Caco-2 (cell line): Measurements from ENCODE around the gene ATG4D. TPM values are rescaled to one million over a fixed set of nuclear protein-coding genes. Genes with fewer than 3 reads are reported as not detected.
A peak's percentile ranks its signal among the peaks of the same experiment; 100 is the strongest.

Source experiments
- BruUV-seq: library from RNA; stranded (reverse); fragments of 400-500 nt; replicated peaks from 2 replicates; lab custom pipeline; 2021; lab: Mats Ljungman, UMichigan
- CTCF ChIA-PET: fragments of 300-600 bp; sonication (Branson Sonifier 250); formaldehyde crosslinking; loops from one replicate; lab custom pipeline; 2022; ENCODE audit warnings: antibody characterized with exemption; lab: Charles Lee
- POLR2A ChIA-PET: fragments of 300-600 bp; sonication (Branson Sonifier 250); formaldehyde crosslinking; loops from one replicate; lab custom pipeline; 2022; ENCODE audit warnings: antibody characterized with exemption; lab: Charles Lee
- DNase-seq, 2 experiments: peaks; one replicate each; pipeline versions ENCODE4 v3.0.0 to v3.0.0-alpha.2; 2020 to 2022
- H3K27me3 ChIP-seq: replicated peaks from 2 replicates; pipeline ENCODE4 v1.6.0; 2011; ENCODE audit warnings: low read length; ENCODE audit not compliant: control insufficient read depth, insufficient read depth
- H3K36me3 ChIP-seq: 2 replicates; pipeline ENCODE4 v1.5.1; 2011; ENCODE audit warnings: low read length; ENCODE audit not compliant: control insufficient read depth, insufficient read depth
- H3K4me1 ChIP-seq: fragments of 250-450 bp; sonication (Bioruptor Pico); 2 replicates; pipeline ENCODE4 v1.5.1; 2020; ENCODE audit warnings: mild to moderate bottlenecking
- H3K4me3 ChIP-seq: 2 replicates; pipeline ENCODE4 v1.5.1; 2011; ENCODE audit warnings: low read depth, mild to moderate bottlenecking, control low read depth, low read length
- H3K9me3 ChIP-seq: fragments of 250-450 bp; sonication (Bioruptor Pico); 2 replicates; pipeline ENCODE4 v1.5.1; 2020; ENCODE audit warnings: mild to moderate bottlenecking, moderate library complexity
- H3K27ac Mint-ChIP-seq: one replicate; pipeline ENCODE4 v1.8.0; 2022; ENCODE audit warnings: mixed read lengths; ENCODE audit not compliant: unreplicated experiment
- H3K27me3 Mint-ChIP-seq: one replicate; pipeline ENCODE4 v1.8.0; 2022; ENCODE audit warnings: mixed read lengths; ENCODE audit not compliant: insufficient read depth, unreplicated experiment
- H3K36me3 Mint-ChIP-seq: one replicate; pipeline ENCODE4 v1.8.0; 2022; ENCODE audit warnings: mild to moderate bottlenecking, mixed read lengths; ENCODE audit not compliant: insufficient read depth, unreplicated experiment
- H3K4me1 Mint-ChIP-seq: one replicate; pipeline ENCODE4 v1.8.0; 2022; ENCODE audit warnings: low read depth, mixed read lengths; ENCODE audit not compliant: unreplicated experiment
- H3K4me3 Mint-ChIP-seq: one replicate; pipeline ENCODE4 v1.8.0; 2022; ENCODE audit warnings: mild to moderate bottlenecking, moderate library complexity, mixed read lengths; ENCODE audit not compliant: unreplicated experiment
- H3K9me3 Mint-ChIP-seq: one replicate; pipeline ENCODE4 v1.8.0; 2022; ENCODE audit warnings: mixed read lengths; ENCODE audit not compliant: unreplicated experiment
- CTCF ChIP-seq, 2 experiments: fragments of 200-600 bp in 1 of 2; IDR thresholded peaks; 1 replicate in 1 of 2; 2 replicates in 1 of 2; pipeline versions ENCODE4 v1.5.1 to v1.8.0; 2011 to 2022; ENCODE audit warnings: antibody characterized with exemption in 1 of 2, control low read depth in 1 of 2, inconsistent platforms in 1 of 2, low read depth in 1 of 2, low read length in 1 of 2, mild to moderate bottlenecking in 1 of 2, moderate library complexity in 1 of 2; ENCODE audit not compliant: insufficient read depth in 1 of 2, severe bottlenecking in 1 of 2, unreplicated experiment in 1 of 2
- intact Hi-C: fragments of 100-400 bp; cut with micrococcal nuclease; formaldehyde crosslinking; loops from one replicate; pipeline ENCODE4 v1.10.0; 2022; ENCODE audit not compliant: unreplicated experiment
- total RNA-seq: library from RNA; stranded (reverse); gene quantifications from 2 replicates; pipeline ENCODE4 v1.2.3, GENCODE V29; 2022

Gene ATG4D
- total RNA-seq, 1 experiment from 2014 or later, result 34.3 TPM

GRCh38 chr19:10516671-10517286 is 26.9 kb upstream of the ATG4D start:
- H3K4me3 Mint-ChIP-seq, result peak overlapping the region; percentile 67
- ChIA-PET CTCF (interaction anchor here (0.7 kb wide), 1 partner anchor 128 kb away, joined by 6 read pairs; no protein-coding TSS in a partner anchor), POLR2A (interaction anchor here (0.9 kb wide), 1 partner anchor 25 kb away, joined by 5 read pairs; no protein-coding TSS in a partner anchor)
- Histone ChIP-seq H3K36me3 (no peaks in the 10 kb centered on the region), H3K4me3 (peak overlapping the region; percentile 51), H3K9me3 (no peaks in the 10 kb centered on the region), H3K4me1 (peaks cover 7% of the 10 kb centered on the region; the same call in 1 of the 2 replicates), H3K27me3 (no peaks in the 10 kb centered on the region)
- TF ChIP-seq CTCF (IDR thresholded peaks at IDR 0.05; ENCODE audit: insufficient read depth in 1 of 2, low read depth in 1 of 2, low read length in 1 of 2, severe bottlenecking in 1 of 2, unreplicated experiment in 1 of 2), result no peak
- no peak for DNase-seq
- intact Hi-C loops, result no loop called here
- H3K9me3 Mint-ChIP-seq, result no peaks in the 10 kb centered on the region
- no peaks in the 10 kb centered on the region for H3K36me3 Mint-ChIP-seq
- H3K27me3 Mint-ChIP-seq, result peaks cover 5% of the 10 kb centered on the region
- peaks cover 8% of the 10 kb centered on the region for H3K4me1 Mint-ChIP-seq
- no TSS peak for BruUV-seq
- H3K27ac Mint-ChIP-seq, result no peak overlapping the region

- Mint-ChIP-seq H3K27ac (no peak within 1 kb of the TSS), H3K27me3 (peaks cover 5% of the 10 kb centered on the region)
- no peaks in the 10 kb centered on the region for H3K27me3 ChIP-seq
These were observed 26.3 kb upstream of the ATG4D start, which contains the start of gene S1PR5 for GRCh38 chr19:10517361-10517759. Gene S1PR5 (minus strand): TSS chr19:10517447. CDS start chr19:10515011, 2,436 bp downstream.

More at GRCh38 chr19:10517361-10517759, 26.3 kb upstream of the ATG4D start, which contains the start of gene S1PR5:
- CTCF ChIA-PET, result no interaction called here
- Histone ChIP-seq H3K4me1 (peaks cover 7% of the 10 kb centered on the region; the same call in 1 of the 2 replicates), H3K9me3 (no peaks in the 10 kb centered on the region), H3K4me3 (peak within 1 kb of the TSS; percentile 51), H3K36me3 (no peaks in the 10 kb centered on the region)
- peak within 1 kb of the TSS; percentile 72 for H3K4me3 Mint-ChIP-seq
- TF ChIP-seq CTCF (IDR thresholded peaks at IDR 0.05; ENCODE audit: insufficient read depth in 1 of 2, low read depth in 1 of 2, low read length in 1 of 2, severe bottlenecking in 1 of 2, unreplicated experiment in 1 of 2), result no peak
- intact Hi-C loops, result no loop called here
- H3K4me1 Mint-ChIP-seq, result peaks cover 8% of the 10 kb centered on the region
- no TSS peak for BruUV-seq
- no peaks in the 10 kb centered on the region for H3K9me3 Mint-ChIP-seq
- POLR2A ChIA-PET, result interaction anchor here (0.9 kb wide), 1 partner anchor 24 kb away, joined by 5 read pairs; no protein-coding TSS in a partner anchor
- no peaks in the 10 kb centered on the region for H3K36me3 Mint-ChIP-seq
- peak in 1 of 2 experiments; percentile 38 for DNase-seq
